ENCODE measurements around the gene GULP1. TPM values are rescaled to one million over a fixed set of nuclear protein-coding genes. Genes with fewer than 3 reads are reported as not detected.

Gene GULP1
- total RNA-seq, 4 donors from 2014 or later = 27.1 to 49.0 (median 36.8) TPM

GRCh38 chr2:188316791-188317423 is 25.2 kb downstream of the GULP1 start:
- no peak overlapping the region for H3K27ac ChIP-seq (replicated peaks in 1 of 4)
- H3K4me1 ChIP-seq = no peaks in the 10 kb centered on the region
- DNase-seq (ENCODE audit: extremely low spot score) = no peak
- TF ChIP-seq EP300 (IDR thresholded peaks at IDR 0.05) = no peak
- no peak for TF ChIP-seq POLR2AphosphoS5 (IDR thresholded peaks at IDR 0.05)
- no peak for TF ChIP-seq POLR2A (IDR thresholded peaks at IDR 0.05; ENCODE audit: low read depth)
- TF ChIP-seq CTCF (IDR thresholded peaks at IDR 0.05) = no peak
- no peaks in the 10 kb centered on the region for H3K27me3 ChIP-seq
- intact Hi-C loops (cut with DNase I) = no loop called here
- peaks cover 0 to 5% (median 0%) of the 10 kb centered on the region in 4 donors for H3K9me3 ChIP-seq
- 89% methylated on average over 4 of the region's 4 CpGs for WGBS
- H3K4me3 ChIP-seq = no peak overlapping the region
- no peaks in the 10 kb centered on the region for H3K36me3 ChIP-seq

- TF ChIP-seq POLR2AphosphoS5 (IDR thresholded peaks at IDR 0.05) (no peak), EP300 (IDR thresholded peaks at IDR 0.05) (no peak), POLR2A (IDR thresholded peaks at IDR 0.05; ENCODE audit: low read depth) (no peak), CTCF (IDR thresholded peaks at IDR 0.05) (no peak)
- H3K4me3 ChIP-seq = no peak overlapping the region
- H3K4me1 ChIP-seq = peaks cover 3 to 9% (median 7%) of the 10 kb centered on the region in 4 donors
- 89% methylated on average over 4 of the region's 4 CpGs for WGBS
- DNase-seq (ENCODE audit: extremely low spot score) = no peak
- no peak overlapping the region for H3K27ac ChIP-seq (replicated peaks in 1 of 4)
- no peaks in the 10 kb centered on the region for H3K36me3 ChIP-seq
- H3K9me3 ChIP-seq = peaks cover 0 to 5% (median 0%) of the 10 kb centered on the region in 4 donors
- intact Hi-C loops (cut with DNase I) = no loop called here
- no peaks in the 10 kb centered on the region for H3K27me3 ChIP-seq
Observed at GRCh38 chr2:188318161-188318749, 26.6 kb downstream of the GULP1 start.

GRCh38 chr2:188319838-188320237 is 28.2 kb downstream of the GULP1 start:
- peaks cover 3 to 19% (median 15%) of the 10 kb centered on the region in 4 donors for H3K4me1 ChIP-seq
- H3K27me3 ChIP-seq = no peaks in the 10 kb centered on the region
- H3K27ac ChIP-seq (replicated peaks in 1 of 4) = no peak overlapping the region
- no peak overlapping the region for H3K4me3 ChIP-seq
- intact Hi-C loops (cut with DNase I) = no loop called here
- no peak for DNase-seq (ENCODE audit: extremely low spot score)
- TF ChIP-seq POLR2A (IDR thresholded peaks at IDR 0.05; ENCODE audit: low read depth) (no peak), CTCF (IDR thresholded peaks at IDR 0.05) (no peak), POLR2AphosphoS5 (IDR thresholded peaks at IDR 0.05) (no peak), EP300 (IDR thresholded peaks at IDR 0.05) (no peak)
- 100% methylated on average over 1 of the region's 1 CpG for WGBS
- no peaks in the 10 kb centered on the region for H3K36me3 ChIP-seq
- peaks cover 0 to 5% (median 0%) of the 10 kb centered on the region in 4 donors for H3K9me3 ChIP-seq

GRCh38 chr2:188320861-188321260 is 29.2 kb downstream of the GULP1 start:
- H3K4me1 ChIP-seq = peaks cover 3 to 19% (median 15%) of the 10 kb centered on the region in 4 donors
- no peak for DNase-seq (ENCODE audit: extremely low spot score)
- no peaks in the 10 kb centered on the region for H3K36me3 ChIP-seq
- H3K4me3 ChIP-seq = no peak overlapping the region
- 58% methylated on average over 2 of the region's 2 CpGs for WGBS
- TF ChIP-seq POLR2AphosphoS5 (IDR thresholded peaks at IDR 0.05) (no peak), EP300 (IDR thresholded peaks at IDR 0.05) (no peak), POLR2A (IDR thresholded peaks at IDR 0.05; ENCODE audit: low read depth) (no peak), CTCF (IDR thresholded peaks at IDR 0.05) (no peak)
- H3K27ac ChIP-seq (replicated peaks in 1 of 4) = no peak overlapping the region
- no peaks in the 10 kb centered on the region for H3K27me3 ChIP-seq
- H3K9me3 ChIP-seq = peaks cover 0 to 5% (median 0%) of the 10 kb centered on the region in 4 donors
- intact Hi-C loops (cut with DNase I) = no loop called here
